ENCODE results near the gene CAMP.
A peak's percentile ranks its signal among the peaks of the same experiment; 100 is the strongest.

DNA sequence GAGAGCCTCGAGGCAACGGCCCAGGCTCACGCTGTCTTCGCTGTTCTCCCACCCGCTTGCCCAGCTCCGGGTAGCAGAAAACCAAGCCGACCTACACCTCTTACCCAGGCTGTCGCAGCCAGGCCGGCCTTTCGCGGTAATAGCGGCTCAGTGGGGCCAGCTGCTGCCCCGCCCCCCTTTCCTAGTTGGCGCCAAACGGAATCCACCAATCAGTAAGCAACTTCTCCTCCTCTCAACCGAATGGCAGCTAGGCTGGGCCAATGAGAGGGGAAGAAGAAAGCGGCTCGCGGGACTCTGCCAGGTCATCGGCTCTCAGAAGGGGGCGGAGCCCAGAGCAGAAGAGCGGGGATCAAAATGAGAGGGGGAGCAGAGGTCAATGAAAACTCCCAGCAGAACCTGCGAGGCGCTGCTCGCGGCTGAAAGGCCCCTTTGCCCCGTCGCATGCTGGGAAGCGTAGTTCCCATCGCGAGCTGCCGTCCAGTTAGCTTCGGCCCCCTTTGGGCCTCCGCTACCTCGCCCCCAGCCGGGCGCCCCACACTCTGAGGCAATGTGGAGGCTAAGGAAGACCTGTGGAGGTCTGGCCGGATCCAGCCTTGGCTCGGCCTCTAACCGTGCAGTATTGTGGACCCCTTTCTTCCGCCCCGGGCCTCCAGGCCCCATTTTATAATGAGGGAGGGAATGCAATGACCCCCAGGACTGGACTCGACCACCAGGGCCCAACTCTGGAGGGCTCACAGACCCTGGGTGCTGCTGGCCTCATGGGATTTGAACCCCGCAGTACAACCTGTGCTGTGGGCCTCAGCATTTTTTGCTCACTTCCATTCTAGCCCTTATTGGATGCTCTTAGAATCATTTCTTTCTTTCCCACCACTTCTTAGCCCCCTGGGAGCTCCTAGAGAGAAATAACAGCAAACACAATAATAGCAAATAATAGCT is 34.8 kb upstream of the CAMP start, which contains the start of gene CDC25A:
- TF ChIP-seq, protein P1, sequence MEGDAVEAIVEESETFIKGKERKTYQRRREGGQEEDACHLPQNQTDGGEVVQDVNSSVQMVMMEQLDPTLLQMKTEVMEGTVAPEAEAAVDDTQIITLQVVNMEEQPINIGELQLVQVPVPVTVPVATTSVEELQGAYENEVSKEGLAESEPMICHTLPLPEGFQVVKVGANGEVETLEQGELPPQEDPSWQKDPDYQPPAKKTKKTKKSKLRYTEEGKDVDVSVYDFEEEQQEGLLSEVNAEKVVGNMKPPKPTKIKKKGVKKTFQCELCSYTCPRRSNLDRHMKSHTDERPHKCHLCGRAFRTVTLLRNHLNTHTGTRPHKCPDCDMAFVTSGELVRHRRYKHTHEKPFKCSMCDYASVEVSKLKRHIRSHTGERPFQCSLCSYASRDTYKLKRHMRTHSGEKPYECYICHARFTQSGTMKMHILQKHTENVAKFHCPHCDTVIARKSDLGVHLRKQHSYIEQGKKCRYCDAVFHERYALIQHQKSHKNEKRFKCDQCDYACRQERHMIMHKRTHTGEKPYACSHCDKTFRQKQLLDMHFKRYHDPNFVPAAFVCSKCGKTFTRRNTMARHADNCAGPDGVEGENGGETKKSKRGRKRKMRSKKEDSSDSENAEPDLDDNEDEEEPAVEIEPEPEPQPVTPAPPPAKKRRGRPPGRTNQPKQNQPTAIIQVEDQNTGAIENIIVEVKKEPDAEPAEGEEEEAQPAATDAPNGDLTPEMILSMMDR (IDR thresholded peaks at IDR 0.05; ENCODE audit: insufficient read depth, low read length) = no peak
- TF ChIP-seq SPI1 (IDR thresholded peaks at IDR 0.05; ENCODE audit: borderline replicate concordance, low read depth) (peak; percentile 22; the same call in 1 of the 2 replicates), GABPA (IDR thresholded peaks at IDR 0.05; ENCODE audit: low read depth) (no peak)

All from HL-60 (cell line).